Naive thymus-derived CD4-positive, alpha-beta T cell (primary cell): Measurements from ENCODE around the gene RAPGEF4. TPM values are rescaled to one million over a fixed set of nuclear protein-coding genes. Genes with fewer than 3 reads are reported as not detected.

Experiments used
- ATAC-seq: fragments of 150-1000 bp; cut with Tn5 transposase; 2 replicates; pipeline ENCODE4 v1.10.0; 2021; ENCODE audit warnings: mild to moderate bottlenecking, moderate library complexity
- CTCF ChIA-PET: fragments of 350-600 bp; sonication (Branson Sonifier 250); formaldehyde crosslinking; loops from one replicate; lab custom pipeline; 2021; ENCODE audit warnings: antibody characterized with exemption; lab: Charles Lee
- POLR2A ChIA-PET: fragments of 350-600 bp; sonication (Branson Sonifier 250); formaldehyde crosslinking; loops from one replicate; lab custom pipeline; 2021; ENCODE audit warnings: antibody characterized with exemption, inconsistent platforms; lab: Charles Lee
- DNase-seq, 9 donors: peaks; one replicate each; pipeline versions ENCODE4 v3.0.0 to v3.0.0-alpha.2; 2020 to 2022; ENCODE audit warnings: mixed read lengths in 1 of 9
- H3K27ac ChIP-seq: one replicate; pipeline ENCODE4 v1.7.0; 2013; ENCODE audit warnings: mild to moderate bottlenecking, low read depth, low read length, moderate library complexity
- H3K27me3 ChIP-seq, 2 donors: one replicate each; pipeline ENCODE4 v1.7.0; 2013; ENCODE audit warnings: low read length in 2 of 2, mild to moderate bottlenecking in 2 of 2, moderate library complexity in 2 of 2; ENCODE audit not compliant: control insufficient read depth in 2 of 2, insufficient read depth in 2 of 2
- H3K36me3 ChIP-seq, 3 experiments: 1 replicate in 2 of 3; 2 replicates in 1 of 3; pipeline ENCODE4 v1.7.0; 2013; ENCODE audit warnings: low read length in 3 of 3, mild to moderate bottlenecking in 3 of 3, moderate library complexity in 1 of 3; ENCODE audit not compliant: insufficient read depth in 3 of 3, control insufficient read depth in 2 of 3
- H3K4me1 ChIP-seq, 2 donors: one replicate each; pipeline ENCODE4 v1.7.0; 2013; ENCODE audit warnings: low read length in 2 of 2, mild to moderate bottlenecking in 2 of 2, moderate library complexity in 1 of 2; ENCODE audit not compliant: control insufficient read depth in 2 of 2, insufficient read depth in 2 of 2
- H3K4me3 ChIP-seq: 2 replicates; pipeline ENCODE4 v1.7.0; 2013; ENCODE audit warnings: mild to moderate bottlenecking, low read length
- H3K9me3 ChIP-seq, 3 experiments: 1 replicate in 2 of 3; 2 replicates in 1 of 3; pipeline ENCODE4 v1.7.0; 2013; ENCODE audit warnings: low read length in 3 of 3; ENCODE audit not compliant: control insufficient read depth in 2 of 3
- H3K27ac Mint-ChIP-seq, 9 donors: one replicate each; pipeline ENCODE4 v1.8.0; 2020 to 2022; ENCODE audit warnings: mixed read lengths in 9 of 9, mild to moderate bottlenecking in 8 of 9, moderate library complexity in 5 of 9, inconsistent platforms in 2 of 9
- H3K27me3 Mint-ChIP-seq, 5 donors: one replicate each; pipeline ENCODE4 v1.8.0; 2021 to 2022; ENCODE audit warnings: mixed read lengths in 5 of 5, mild to moderate bottlenecking in 1 of 5
- H3K36me3 Mint-ChIP-seq, 5 donors: one replicate each; pipeline ENCODE4 v1.8.0; 2020 to 2022; ENCODE audit warnings: mixed read lengths in 5 of 5, mild to moderate bottlenecking in 3 of 5, inconsistent platforms in 1 of 5
- H3K4me1 Mint-ChIP-seq, 7 donors: one replicate each; pipeline ENCODE4 v1.8.0; 2020 to 2022; ENCODE audit warnings: mixed read lengths in 7 of 7, mild to moderate bottlenecking in 3 of 7, inconsistent platforms in 1 of 7
- H3K4me3 Mint-ChIP-seq, 10 donors: one replicate each; pipeline ENCODE4 v1.8.0; 2020 to 2022; ENCODE audit warnings: mild to moderate bottlenecking in 10 of 10, mixed read lengths in 10 of 10, moderate library complexity in 6 of 10, inconsistent platforms in 2 of 10
- H3K9me3 Mint-ChIP-seq, 11 donors: one replicate each; pipeline ENCODE4 v1.8.0; 2020 to 2022; ENCODE audit warnings: mixed read lengths in 11 of 11, mild to moderate bottlenecking in 4 of 11, inconsistent platforms in 1 of 11, moderate library complexity in 1 of 11
- intact Hi-C, 2 donors: fragments of 100-400 bp; cut with micrococcal nuclease; formaldehyde crosslinking; loops; one replicate each; pipeline ENCODE4 v1.15.1; 2023
- polyA plus RNA-seq, 2 donors: library from polyadenylated mRNA; unstranded; fragments of 300-500 nt; fragmentation: Illumina TruSeq; gene quantifications; one replicate each; pipeline ENCODE4 v1.2.3, GENCODE V29; 2021
- total RNA-seq, 6 experiments: library from RNA in 5 of 6; stranded (reverse) in 5 of 6; gene quantifications; 1 replicate in 5 of 6; 2 replicates in 1 of 6; pipeline ENCODE4 v1.2.3 and lab custom pipeline; 2021 to 2026

The RAPGEF4 gene
- total and polyA plus RNA-seq, 7 experiments from 2014 or later, result 0.39 to 2.5 (median 1.4) TPM; not detected in 2

DNA sequence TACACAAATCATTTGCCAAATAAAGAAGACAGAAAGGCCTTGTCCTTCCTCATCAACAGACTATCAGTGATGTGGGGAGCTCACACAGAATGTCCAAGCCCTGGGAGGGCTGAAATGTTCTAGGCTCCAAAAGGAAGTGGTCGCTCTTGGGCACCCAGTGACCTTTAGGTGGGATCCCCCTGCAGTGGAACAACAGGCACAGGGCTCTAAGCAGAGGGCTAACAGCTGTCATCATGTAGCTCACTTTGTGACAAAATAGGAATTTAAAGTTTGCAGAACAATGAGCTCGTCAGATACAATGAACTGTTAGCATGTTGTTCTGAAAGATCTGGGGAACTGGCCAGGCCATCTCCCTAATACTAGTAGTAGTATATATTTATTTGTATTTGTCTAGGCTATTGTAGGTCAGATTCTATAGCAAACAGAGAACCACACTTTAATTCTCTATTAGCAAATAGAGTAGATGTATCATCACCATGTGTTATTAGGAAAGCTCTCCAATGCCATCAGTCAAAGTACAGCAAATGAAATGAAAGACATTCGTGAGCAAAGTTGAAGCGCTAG lies 188.5 kb downstream of the RAPGEF4 start:
- Mint-ChIP-seq H3K27ac (no peak overlapping the region), H3K36me3 (no peaks in the 10 kb centered on the region), H3K27me3 (peaks cover 4 to 11% (median 7%) of the 10 kb centered on the region in 5 donors), H3K4me3 (no peak overlapping the region), H3K9me3 (no peaks in the 10 kb centered on the region), H3K4me1 (peaks cover 0 to 6% (median 0%) of the 10 kb centered on the region in 7 donors)
- intact Hi-C loops, result no loop called here
- ChIA-PET POLR2A (no interaction called here), CTCF (interaction anchor here (1.8 kb wide), 1 partner anchor 8 kb away, joined by 9 read pairs; no protein-coding TSS in a partner anchor)
- no peaks in the 10 kb centered on the region for H3K9me3 ChIP-seq
- DNase-seq (no peak), ATAC-seq (no peak)
- no peak overlapping the region for H3K27ac ChIP-seq
- H3K4me3 ChIP-seq, result no peak overlapping the region
- H3K36me3 ChIP-seq, result no peaks in the 10 kb centered on the region
- H3K27me3 ChIP-seq, result no peaks in the 10 kb centered on the region
- H3K4me1 ChIP-seq, result no peaks in the 10 kb centered on the region

DNA sequence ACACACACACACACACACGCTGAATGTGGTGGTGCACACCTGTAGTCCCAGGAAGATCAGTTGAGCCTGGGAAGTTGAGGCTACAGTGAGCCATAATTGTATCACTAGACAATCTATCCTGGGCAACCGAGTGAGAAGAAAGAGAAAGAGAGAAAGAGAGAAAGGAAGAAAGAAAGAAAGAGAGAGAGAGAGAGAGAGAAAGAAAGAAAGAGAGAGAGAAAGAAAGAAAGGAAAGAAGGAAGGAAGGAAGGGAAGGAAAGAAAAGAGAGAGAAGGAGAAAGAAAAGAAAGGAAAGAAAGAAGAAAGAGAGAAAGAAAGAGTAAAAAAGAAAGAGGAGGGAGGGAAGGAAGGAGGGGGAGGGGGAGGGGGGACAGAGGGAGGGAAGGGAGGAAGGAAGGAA lies 190.0 kb downstream of the RAPGEF4 start:
- H3K36me3 Mint-ChIP-seq, result no peaks in the 10 kb centered on the region
- Histone ChIP-seq H3K4me3 (no peak overlapping the region), H3K9me3 (no peaks in the 10 kb centered on the region), H3K27ac (no peak overlapping the region), H3K4me1 (no peaks in the 10 kb centered on the region), H3K27me3 (no peaks in the 10 kb centered on the region), H3K36me3 (no peaks in the 10 kb centered on the region)
- H3K4me1 Mint-ChIP-seq, result peaks cover 0 to 4% (median 0%) of the 10 kb centered on the region in 7 donors
- H3K27me3 Mint-ChIP-seq, result peaks cover 0 to 12% (median 11%) of the 10 kb centered on the region in 5 donors
- DNase-seq (no peak), ATAC-seq (no peak)
- H3K9me3 Mint-ChIP-seq, result no peaks in the 10 kb centered on the region
- peak overlapping the region in 1 of 9 donors; percentile 85 for H3K27ac Mint-ChIP-seq
- POLR2A ChIA-PET, result no interaction called here
- H3K4me3 Mint-ChIP-seq, result no peak overlapping the region
- intact Hi-C loops, result no loop called here
- CTCF ChIA-PET, result no interaction called here

DNA sequence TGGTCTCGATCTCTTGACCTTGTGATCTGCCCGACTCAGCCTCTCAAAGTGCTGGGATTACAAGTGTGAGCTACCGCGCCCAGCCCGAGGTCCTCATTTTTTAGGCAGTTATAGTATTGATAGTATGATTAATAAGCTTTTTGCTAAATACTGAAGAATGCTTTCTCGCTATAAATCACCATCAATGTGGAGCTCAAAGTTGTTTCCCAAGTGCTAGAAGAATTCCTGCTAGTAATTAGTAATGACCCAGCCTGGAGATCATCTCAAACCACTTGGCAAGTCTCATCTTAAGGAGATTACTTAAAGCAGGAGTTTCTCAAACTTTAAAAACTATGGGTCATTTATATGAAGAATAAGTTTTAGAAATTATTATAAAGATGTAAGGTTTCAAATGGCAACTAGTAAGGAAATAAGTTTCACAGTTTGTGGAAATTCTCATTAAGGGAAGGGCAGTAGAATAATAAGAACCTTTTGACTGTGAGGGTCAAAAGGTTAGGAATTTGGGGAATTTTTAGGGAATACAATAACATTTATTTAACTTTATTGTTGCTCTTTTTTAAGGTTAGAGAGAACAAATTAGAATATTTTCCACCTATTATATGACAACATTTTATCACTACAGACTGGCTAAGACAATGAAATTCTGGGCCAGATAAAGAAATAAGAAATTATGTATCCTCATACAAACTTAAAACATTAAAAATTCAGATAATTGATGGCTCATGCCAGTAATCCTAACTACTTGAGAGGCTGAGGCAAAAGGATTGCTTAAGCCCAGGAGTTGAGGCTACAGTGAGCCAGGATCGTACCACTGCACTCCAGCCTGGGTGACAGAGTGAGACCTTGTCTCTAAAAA lies 191.4 kb downstream of the RAPGEF4 start:
- H3K27me3 Mint-ChIP-seq, result peaks cover 0 to 16% (median 10%) of the 10 kb centered on the region in 5 donors
- no peaks in the 10 kb centered on the region for H3K36me3 Mint-ChIP-seq
- H3K4me3 Mint-ChIP-seq, result no peak overlapping the region
- no peak for ATAC-seq
- DNase-seq, result no peak
- peaks cover 0 to 6% of the 10 kb centered on the region in 2 donors for H3K4me1 ChIP-seq
- ChIA-PET CTCF (no interaction called here), POLR2A (interaction anchor here (0.7 kb wide), 1 partner anchor 45 kb away, joined by 3 read pairs; no protein-coding TSS in a partner anchor)
- no peak overlapping the region for H3K4me3 ChIP-seq
- H3K9me3 ChIP-seq, result no peaks in the 10 kb centered on the region
- H3K27me3 ChIP-seq, result no peaks in the 10 kb centered on the region
- peaks cover 4 to 18% (median 9%) of the 10 kb centered on the region in 7 donors for H3K4me1 Mint-ChIP-seq
- H3K27ac ChIP-seq, result no peak overlapping the region
- intact Hi-C loops, result no loop called here
- no peak overlapping the region for H3K27ac Mint-ChIP-seq
- H3K36me3 ChIP-seq, result no peaks in the 10 kb centered on the region
- no peaks in the 10 kb centered on the region for H3K9me3 Mint-ChIP-seq

DNA sequence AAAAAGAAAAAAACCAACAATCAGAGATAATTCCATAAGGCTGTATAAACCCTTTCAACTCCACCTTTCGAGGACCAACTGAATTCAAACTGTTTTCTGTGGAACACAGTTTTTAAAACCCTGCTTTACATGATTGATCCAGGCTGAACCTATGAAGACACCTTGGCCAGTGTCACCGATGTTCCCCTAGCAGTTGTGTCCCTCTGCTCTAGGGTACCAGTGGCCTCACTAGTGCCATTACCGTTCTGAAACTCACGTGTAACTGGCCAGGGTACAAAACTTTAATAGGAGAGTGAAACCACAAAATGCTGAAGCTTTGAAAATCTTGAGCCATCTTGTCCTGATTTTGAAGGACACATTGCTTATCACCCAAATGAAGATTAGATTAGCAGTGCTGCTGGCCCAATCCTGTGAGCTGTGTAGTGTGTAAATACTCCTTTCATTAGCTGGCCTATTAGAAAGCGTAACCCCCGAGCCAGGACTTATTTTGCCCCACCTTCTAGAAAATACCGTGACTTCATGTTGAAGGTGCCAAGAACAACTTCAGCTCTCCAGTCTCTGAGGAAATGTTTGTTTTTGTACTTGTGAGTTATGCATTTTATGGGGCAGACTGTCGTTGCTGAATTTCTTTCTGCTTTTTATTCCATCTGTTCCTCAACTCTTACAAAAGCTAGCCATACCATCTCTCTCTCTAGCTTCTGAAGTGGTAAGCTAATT lies 192.2 kb downstream of the RAPGEF4 start:
- Histone ChIP-seq H3K36me3 (no peaks in the 10 kb centered on the region), H3K27ac (no peak overlapping the region), H3K9me3 (no peaks in the 10 kb centered on the region), H3K4me1 (peaks cover 0 to 6% of the 10 kb centered on the region in 2 donors), H3K4me3 (no peak overlapping the region), H3K27me3 (no peaks in the 10 kb centered on the region)
- no peak for DNase-seq
- peaks cover 4 to 19% (median 11%) of the 10 kb centered on the region in 7 donors for H3K4me1 Mint-ChIP-seq
- POLR2A ChIA-PET, result no interaction called here
- no peak overlapping the region for H3K4me3 Mint-ChIP-seq
- H3K27me3 Mint-ChIP-seq, result peaks cover 0 to 16% (median 8%) of the 10 kb centered on the region in 5 donors
- no peak overlapping the region for H3K27ac Mint-ChIP-seq
- no peaks in the 10 kb centered on the region for H3K36me3 Mint-ChIP-seq
- H3K9me3 Mint-ChIP-seq, result no peaks in the 10 kb centered on the region
- ATAC-seq, result no peak
- CTCF ChIA-PET, result interaction anchor here (1.4 kb wide), 1 partner anchor 122 kb away, joined by 3 read pairs; no protein-coding TSS in a partner anchor
- intact Hi-C loops, result no loop called here

GRCh38 chr2:172928756-172929155 lies 193.1 kb downstream of the RAPGEF4 start:
- Histone ChIP-seq H3K4me1 (peaks cover 0 to 6% of the 10 kb centered on the region in 2 donors), H3K36me3 (no peaks in the 10 kb centered on the region), H3K27me3 (no peaks in the 10 kb centered on the region), H3K27ac (no peak overlapping the region), H3K9me3 (no peaks in the 10 kb centered on the region), H3K4me3 (no peak overlapping the region)
- intact Hi-C loops, result no loop called here
- Mint-ChIP-seq H3K27me3 (peaks cover 0 to 20% (median 8%) of the 10 kb centered on the region in 5 donors), H3K27ac (no peak overlapping the region), H3K4me3 (no peak overlapping the region), H3K4me1 (peaks cover 4 to 19% (median 11%) of the 10 kb centered on the region in 7 donors), H3K9me3 (no peaks in the 10 kb centered on the region), H3K36me3 (no peaks in the 10 kb centered on the region)
- ATAC-seq (no peak), DNase-seq (no peak)
- POLR2A ChIA-PET, result no interaction called here
- CTCF ChIA-PET, result interaction anchor here (1.4 kb wide), 1 partner anchor 123 kb away, joined by 3 read pairs; no protein-coding TSS in a partner anchor

DNA sequence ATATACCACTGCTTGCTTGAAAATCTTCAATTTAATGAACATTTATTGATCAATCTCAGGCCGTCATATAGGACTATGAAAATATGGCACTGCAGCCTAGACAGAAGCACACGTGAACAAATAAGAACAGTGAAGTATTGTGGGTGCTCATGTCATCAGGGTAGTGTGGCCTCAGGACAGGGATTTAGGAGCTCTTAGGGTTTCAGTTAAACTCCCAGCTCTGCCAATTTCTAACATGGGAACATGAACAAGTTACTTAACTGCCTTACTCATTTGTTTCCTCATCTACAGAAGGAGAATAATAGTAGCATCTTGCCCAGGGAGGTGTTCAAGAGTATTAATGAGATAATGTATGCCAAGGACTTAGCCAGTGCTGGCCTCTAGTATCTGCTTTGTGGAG lies 194.0 kb downstream of the RAPGEF4 start:
- intact Hi-C loops, result loop anchor here in 1 of 2 donors (2.0 kb wide), 1 partner anchor 281 kb away; no protein-coding TSS in a partner anchor
- H3K36me3 Mint-ChIP-seq, result no peaks in the 10 kb centered on the region
- CTCF ChIA-PET, result no interaction called here
- ATAC-seq (no peak), DNase-seq (no peak)
- H3K9me3 ChIP-seq, result no peaks in the 10 kb centered on the region
- H3K27me3 ChIP-seq, result no peaks in the 10 kb centered on the region
- peaks cover 0 to 20% (median 8%) of the 10 kb centered on the region in 5 donors for H3K27me3 Mint-ChIP-seq
- POLR2A ChIA-PET, result no interaction called here
- peaks cover 0 to 6% of the 10 kb centered on the region in 2 donors for H3K4me1 ChIP-seq
- no peaks in the 10 kb centered on the region for H3K9me3 Mint-ChIP-seq
- no peak overlapping the region for H3K27ac ChIP-seq
- no peak overlapping the region for H3K27ac Mint-ChIP-seq
- H3K4me3 ChIP-seq, result no peak overlapping the region
- H3K4me1 Mint-ChIP-seq, result peaks cover 4 to 19% (median 11%) of the 10 kb centered on the region in 7 donors
- H3K36me3 ChIP-seq, result no peaks in the 10 kb centered on the region
- H3K4me3 Mint-ChIP-seq, result no peak overlapping the region
